Astrocyte (in vitro differentiated cells and primary cell): ENCODE results near the gene ZDHHC11.

Experiments
- EZH2 ChIP-seq: IDR thresholded peaks from 2 replicates; pipeline ENCODE4 v1.6.1; 2012; ENCODE audit warnings: mild to moderate bottlenecking, low read length, inconsistent platforms; ENCODE audit not compliant: insufficient read depth
- TF ChIP-seq, protein P1 (sequence below): IDR thresholded peaks from 2 replicates; pipeline ENCODE4 v1.5.1; 2011; ENCODE audit warnings: low read depth, mild to moderate bottlenecking, inconsistent platforms, low read length, moderate library complexity; ENCODE audit not compliant: insufficient read depth

GRCh38 chr5:859391-859790 lies 8.6 kb upstream of the ZDHHC11 start:
- TF ChIP-seq, protein P1, sequence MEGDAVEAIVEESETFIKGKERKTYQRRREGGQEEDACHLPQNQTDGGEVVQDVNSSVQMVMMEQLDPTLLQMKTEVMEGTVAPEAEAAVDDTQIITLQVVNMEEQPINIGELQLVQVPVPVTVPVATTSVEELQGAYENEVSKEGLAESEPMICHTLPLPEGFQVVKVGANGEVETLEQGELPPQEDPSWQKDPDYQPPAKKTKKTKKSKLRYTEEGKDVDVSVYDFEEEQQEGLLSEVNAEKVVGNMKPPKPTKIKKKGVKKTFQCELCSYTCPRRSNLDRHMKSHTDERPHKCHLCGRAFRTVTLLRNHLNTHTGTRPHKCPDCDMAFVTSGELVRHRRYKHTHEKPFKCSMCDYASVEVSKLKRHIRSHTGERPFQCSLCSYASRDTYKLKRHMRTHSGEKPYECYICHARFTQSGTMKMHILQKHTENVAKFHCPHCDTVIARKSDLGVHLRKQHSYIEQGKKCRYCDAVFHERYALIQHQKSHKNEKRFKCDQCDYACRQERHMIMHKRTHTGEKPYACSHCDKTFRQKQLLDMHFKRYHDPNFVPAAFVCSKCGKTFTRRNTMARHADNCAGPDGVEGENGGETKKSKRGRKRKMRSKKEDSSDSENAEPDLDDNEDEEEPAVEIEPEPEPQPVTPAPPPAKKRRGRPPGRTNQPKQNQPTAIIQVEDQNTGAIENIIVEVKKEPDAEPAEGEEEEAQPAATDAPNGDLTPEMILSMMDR: no peak
- TF ChIP-seq EZH2: no peak
